H1 (cell line): ENCODE results near the gene CORO1C. TPM values are rescaled to one million over a fixed set of nuclear protein-coding genes. Genes with fewer than 3 reads are reported as not detected.

ENCODE experiments used
- CBX5 ChIP-seq: fragments of 300-800, 300-1000 bp; sonication (generic); IDR thresholded peaks from 2 replicates; pipeline ENCODE4 v1.7.1; 2016; ENCODE audit warnings: antibody characterized with exemption, low read length, low read depth
- CHD2 ChIP-seq: IDR thresholded peaks from 2 replicates; pipeline ENCODE4 v1.6.1; 2012; ENCODE audit warnings: low read length, improper control_type of control experiment
- CHD7 ChIP-seq: fragments of 300-600 bp; sonication (generic); IDR thresholded peaks from 2 replicates; pipeline ENCODE4 v1.7.1; 2012; ENCODE audit warnings: low read length, moderate library complexity, mild to moderate bottlenecking, inconsistent platforms; ENCODE audit not compliant: insufficient replicate concordance
- HDAC6 ChIP-seq: IDR thresholded peaks from one replicate; pipeline ENCODE4 v1.7.1; 2012; ENCODE audit warnings: low read depth, mild to moderate bottlenecking, inconsistent platforms, low read length, moderate library complexity
- KDM5A ChIP-seq: fragments of 200-600 bp; IDR thresholded peaks from 2 replicates; pipeline ENCODE4 v1.7.1; 2012; ENCODE audit warnings: mild to moderate bottlenecking, low read length, inconsistent platforms, mixed read lengths
- NRF1 ChIP-seq: IDR thresholded peaks from 2 replicates; pipeline ENCODE4 v1.6.1; 2011; ENCODE audit warnings: mild to moderate bottlenecking, low read depth, low read length, improper control_type of control experiment
- SP4 ChIP-seq: IDR thresholded peaks from 2 replicates; pipeline ENCODE4 v1.6.1; 2012; ENCODE audit warnings: low read length, inconsistent platforms
- USF2 ChIP-seq: IDR thresholded peaks from 2 replicates; pipeline ENCODE4 v1.6.1; 2011; ENCODE audit warnings: low read length, improper control_type of control experiment
- polyA plus RNA-seq, 7 experiments: library from polyadenylated mRNA; depleted of rRNA in 3 of 7; stranded (reverse) in 5 of 7; unstranded in 2 of 7; fragments of >200 nt in 5 of 7; fragments of 200-250 nt in 2 of 7; gene quantifications; 1 replicate in 5 of 7; 2 replicates in 1 of 7; 4 replicates in 1 of 7; pipeline versions ENCODE4 v1.2.1 to v1.2.3, GENCODE V29; 2011 to 2013; ENCODE audit warnings: missing spikeins in 2 of 7, mixed read lengths in 2 of 7
- total RNA-seq: library from RNA; stranded (reverse); fragmentation: NEBNext Ultra II Directional; extraction: Animal tissue kit (Norgen Biotek cat#: 25700); gene quantifications from 2 replicates; pipeline ENCODE4 v1.2.1, GENCODE V29; 2021

The CORO1C gene
- total and polyA plus RNA-seq, 2 of the 8 experiments (the other 6 are each of a cell fraction or from before 2014, with no cell fraction given) = 72.7 to 120 TPM

- TF ChIP-seq CHD7 (no peak), SP4 (no peak), KDM5A (no peak), CBX5 (no peak), HDAC6 (no peak), CHD2 (no peak), USF2 (no peak), NRF1 (no peak)
Measured at GRCh38 chr12:108752387-108752786, 21.1 kb upstream of the CORO1C start (continued).
